Stomach (tissue), 9 donors: ENCODE measurements around the gene UBE3A. TPM values are rescaled to one million over a fixed set of nuclear protein-coding genes. Genes with fewer than 3 reads are reported as not detected.

Experiments used
- DNase-seq, 2 donors: peaks; one replicate each; pipeline versions ENCODE4 v3.0.0 to v3.0.0-alpha.2; 2013 to 2019
- H3K27ac ChIP-seq, 5 donors: fragments of 200-600 bp in 4 of 5; sonication (generic) in 4 of 5; one replicate each; pipeline ENCODE4 v1.5.1; 2013 to 2019; ENCODE audit warnings: mild to moderate bottlenecking in 1 of 5, moderate library complexity in 1 of 5
- H3K27me3 ChIP-seq, 3 donors: fragments of 200-600 bp; sonication (generic); one replicate each; pipeline ENCODE4 v1.5.1; 2017 to 2019; ENCODE audit warnings: mixed run types in 1 of 3
- H3K36me3 ChIP-seq, 4 donors: fragments of 200-600 bp; sonication (generic); 1 replicate in 3 of 4; 2 replicates in 1 of 4; pipeline ENCODE4 v1.5.1; 2016 to 2019
- H3K4me1 ChIP-seq, 4 donors: fragments of 200-600 bp; sonication (generic); one replicate each; pipeline ENCODE4 v1.5.1; 2016 to 2019
- H3K4me3 ChIP-seq, 4 donors: fragments of 200-600 bp; sonication (generic) in 3 of 4; one replicate each; pipeline ENCODE4 v1.5.1; 2016 to 2019; ENCODE audit warnings: mild to moderate bottlenecking in 1 of 4
- H3K9me3 ChIP-seq, 4 donors: fragments of 200-600 bp; sonication (generic); one replicate each; pipeline ENCODE4 v1.5.1; 2016 to 2019
- CTCF ChIP-seq, 7 experiments: fragments of 450-650 bp in 4 of 7; fragments of 200-600 bp in 3 of 7; sonication (generic) in 3 of 7; IDR thresholded peaks; one replicate each; pipeline ENCODE4 v1.5.1; 2016 to 2019; ENCODE audit warnings: antibody characterized with exemption in 7 of 7, control low read depth in 2 of 7, mild to moderate bottlenecking in 1 of 7
- EP300 ChIP-seq: sonication (generic); formaldehyde crosslinking; IDR thresholded peaks from one replicate; pipeline ENCODE4 v1.6.1; 2017; ENCODE audit warnings: antibody characterized with exemption
- POLR2A ChIP-seq, 4 donors: fragments of 450-650 bp; IDR thresholded peaks; one replicate each; pipeline ENCODE4 v1.6.1; 2016; ENCODE audit warnings: antibody characterized with exemption in 4 of 4, control low read depth in 2 of 4, mild to moderate bottlenecking in 1 of 4, moderate library complexity in 1 of 4
- POLR2AphosphoS5 ChIP-seq, 3 donors: sonication (generic); formaldehyde crosslinking; IDR thresholded peaks; one replicate each; pipeline ENCODE4 v1.6.1; 2016; ENCODE audit warnings: antibody characterized with exemption in 3 of 3
- WGBS, 5 donors: extraction: QIAGEN DNeasy Blood & Tissue Kit in 3 of 5; methylation state at CpG; one replicate each; pipeline versions ENCODE4 v1.1.5 to v1.1.7; 2013 to 2018; 5-methylcytosine and 5-hydroxymethylcytosine counted together
- intact Hi-C: fragments of 100-400 bp; cut with DNase I; formaldehyde crosslinking; loops from one replicate; pipeline ENCODE4 v1.15.1; 2023; ENCODE audit warnings: low total_unique reads
- polyA plus RNA-seq, 3 donors: library from polyadenylated mRNA; stranded (reverse); fragments of 200-250 nt; gene quantifications; one replicate each; pipeline ENCODE4 v1.2.3, GENCODE V29; 2013
- total RNA-seq, 5 donors: library from RNA; depleted of rRNA; stranded (reverse); fragments of >200 nt; gene quantifications; one replicate each; pipeline versions ENCODE4 v1.1.0 to v1.2.3, GENCODE V29; 2014 to 2016
- donor health status: healthy with polysubstance abuse.
- donor health status: Bipolar disorder and iron deficiency.
- donor health status: healthy.

Gene UBE3A
- total and polyA plus RNA-seq, 8 donors = 11.0 to 209 (median 59.2) TPM

GRCh38 chr15:25427861-25428260, 11.0 kb downstream of the UBE3A start:
- Histone ChIP-seq H3K27me3 (no peaks in the 10 kb centered on the region), H3K36me3 (no peaks in the 10 kb centered on the region), H3K4me3 (no peak overlapping the region), H3K4me1 (peaks cover 13 to 73% (median 45%) of the 10 kb centered on the region in 4 donors), H3K27ac (no peak overlapping the region), H3K9me3 (no peaks in the 10 kb centered on the region)
- intact Hi-C loops = no loop called here
- DNase-seq = no peak
- WGBS, 5 donors = 28 to 50% (median 36%) methylated on average over 2 of the region's 2 CpGs
- no peak for TF ChIP-seq CTCF (IDR thresholded peaks at IDR 0.05)
- no peak for TF ChIP-seq POLR2A (IDR thresholded peaks at IDR 0.05)
- TF ChIP-seq EP300 = no peak
- no peak for TF ChIP-seq POLR2AphosphoS5 (IDR thresholded peaks at IDR 0.05)

- intact Hi-C loops = no loop called here
- H3K9me3 ChIP-seq = no peaks in the 10 kb centered on the region
- no peak for DNase-seq
- H3K4me3 ChIP-seq = no peak overlapping the region
- no peaks in the 10 kb centered on the region for H3K36me3 ChIP-seq
- H3K27me3 ChIP-seq = no peaks in the 10 kb centered on the region
- TF ChIP-seq CTCF (IDR thresholded peaks at IDR 0.05) (no peak), POLR2AphosphoS5 (IDR thresholded peaks at IDR 0.05) (no peak), EP300 (no peak), POLR2A (IDR thresholded peaks at IDR 0.05) (no peak)
- H3K27ac ChIP-seq = no peak overlapping the region
- peaks cover 12 to 69% (median 39%) of the 10 kb centered on the region in 4 donors for H3K4me1 ChIP-seq
- WGBS, 5 donors = 11 to 28% (median 19%) methylated on average over 3 of the region's 3 CpGs
Measured at GRCh38 chr15:25426896-25427610, 11.8 kb downstream of the UBE3A start.

GRCh38 chr15:25424073-25424472, 14.8 kb downstream of the UBE3A start:
- intact Hi-C loops = no loop called here

GRCh38 chr15:25422021-25422420, 16.8 kb downstream of the UBE3A start:
- Histone ChIP-seq H3K4me3 (no peak overlapping the region), H3K4me1 (peaks cover 0 to 30% (median 19%) of the 10 kb centered on the region in 4 donors), H3K36me3 (peaks cover 0 to 7% (median 3%) of the 10 kb centered on the region in 4 donors), H3K27me3 (no peaks in the 10 kb centered on the region), H3K9me3 (no peaks in the 10 kb centered on the region), H3K27ac (no peak overlapping the region)
- no peak for TF ChIP-seq POLR2AphosphoS5 (IDR thresholded peaks at IDR 0.05)
- no peak for TF ChIP-seq EP300
- TF ChIP-seq POLR2A (IDR thresholded peaks at IDR 0.05) = no peak
- no peak for TF ChIP-seq CTCF (IDR thresholded peaks at IDR 0.05)
- WGBS, 5 donors = 80 to 94% (median 89%) methylated on average over 2 of the region's 2 CpGs
- intact Hi-C loops = no loop called here
- DNase-seq = no peak

More at GRCh38 chr15:25424073-25424472, 14.8 kb downstream of the UBE3A start:
- DNase-seq = no peak
- H3K36me3 ChIP-seq = peaks cover 0 to 7% (median 3%) of the 10 kb centered on the region in 4 donors
- H3K27ac ChIP-seq = no peak overlapping the region
- TF ChIP-seq POLR2AphosphoS5 (IDR thresholded peaks at IDR 0.05) (no peak), POLR2A (IDR thresholded peaks at IDR 0.05) (no peak), CTCF (IDR thresholded peaks at IDR 0.05) (no peak), EP300 (no peak)
- peaks cover 0 to 47% (median 28%) of the 10 kb centered on the region in 4 donors for H3K4me1 ChIP-seq
- 91 to 96% (median 93%) methylated on average over 1 of the region's 1 CpG for WGBS, 5 donors
- H3K4me3 ChIP-seq = no peak overlapping the region
- H3K27me3 ChIP-seq = no peaks in the 10 kb centered on the region
- H3K9me3 ChIP-seq = no peaks in the 10 kb centered on the region
